ENCODE data around the gene OTUD6A. TPM values are rescaled to one million over a fixed set of nuclear protein-coding genes. Genes with fewer than 3 reads are reported as not detected.

The OTUD6A gene
- total RNA-seq, 1 donor from 2014 or later = not detected

Small RNAs within 50 kb of the gene (small RNA-seq; reads per million reads assigned to genes)
- 3.5 reads per million, percentile 91 among the genes with 10 or more reads in this experiment for gene MIR676 (ENCODE audit: low replicate concordance)

Other genes with a start within 250 kb of the OTUD6A start
- not detected for gene AWAT2, start 12.5 kb upstream of the OTUD6A start, total RNA-seq
- gene IGBP1, start 71.0 kb downstream of the OTUD6A start, total RNA-seq = 80.4 TPM
- gene DGAT2L6, start 115.0 kb downstream of the OTUD6A start, total RNA-seq = not detected
- not detected for gene AWAT1, start 172.2 kb downstream of the OTUD6A start, total RNA-seq
- gene P2RY4, start 197.7 kb downstream of the OTUD6A start, total RNA-seq = 0.41 TPM
- not detected for gene ARR3, start 205.9 kb downstream of the OTUD6A start, total RNA-seq
- gene RAB41, start 219.7 kb downstream of the OTUD6A start, total RNA-seq = not detected
- gene PDZD11, start 227.5 kb downstream of the OTUD6A start, total RNA-seq = 19.2 TPM
- 6.7 TPM for gene KIF4A, start 227.6 kb downstream of the OTUD6A start, total RNA-seq